Activated T-helper 1 cell treated with Interleukin-2 at 50 U/mL for 16 hours (primary cell): ENCODE results near the gene CNTNAP5.

Experiments
- DNase-seq: peaks from one replicate; pipeline ENCODE4 v3.0.0-alpha.2; 2020; ENCODE audit warnings: low read depth

CNTNAP5 gene

GRCh38 chr2:124625561-124625960 lies 600.5 kb downstream of the CNTNAP5 start:
- no peak for DNase-seq

- DNase-seq: no peak
Measured at GRCh38 chr2:124626993-124627392, 601.9 kb downstream of the CNTNAP5 start.

- DNase-seq: no peak
Measured at GRCh38 chr2:124633812-124634211, 608.7 kb downstream of the CNTNAP5 start.

GRCh38 chr2:124639524-124639923 lies 614.4 kb downstream of the CNTNAP5 start:
- DNase-seq: no peak

GRCh38 chr2:124640221-124640750 lies 615.2 kb downstream of the CNTNAP5 start:
- no peak for DNase-seq

GRCh38 chr2:124646166-124646815 lies 621.2 kb downstream of the CNTNAP5 start:
- DNase-seq: no peak

GRCh38 chr2:124647245-124647644 lies 622.2 kb downstream of the CNTNAP5 start:
- DNase-seq: no peak

- DNase-seq: no peak
Measured at GRCh38 chr2:124647663-124648062, 622.6 kb downstream of the CNTNAP5 start.

- DNase-seq: no peak
Measured at GRCh38 chr2:124649001-124649400, 623.9 kb downstream of the CNTNAP5 start.

GRCh38 chr2:124652099-124652498 lies 627.0 kb downstream of the CNTNAP5 start:
- DNase-seq: no peak

GRCh38 chr2:124658373-124658772 lies 633.3 kb downstream of the CNTNAP5 start:
- no peak for DNase-seq

GRCh38 chr2:124661558-124661957 lies 636.5 kb downstream of the CNTNAP5 start:
- no peak for DNase-seq

GRCh38 chr2:124662946-124663644 lies 638.0 kb downstream of the CNTNAP5 start:
- no peak for DNase-seq

- DNase-seq: no peak
Measured at GRCh38 chr2:124663645-124663997, 638.5 kb downstream of the CNTNAP5 start.

- DNase-seq: no peak
Measured at GRCh38 chr2:124664363-124664762, 639.3 kb downstream of the CNTNAP5 start.

- DNase-seq: no peak
Measured at GRCh38 chr2:124666976-124667375, 641.9 kb downstream of the CNTNAP5 start.

GRCh38 chr2:124668161-124668560 lies 643.1 kb downstream of the CNTNAP5 start:
- no peak for DNase-seq

- DNase-seq: no peak
Measured at GRCh38 chr2:124670187-124670586, 645.1 kb downstream of the CNTNAP5 start.

GRCh38 chr2:124678043-124678442 lies 653.0 kb downstream of the CNTNAP5 start:
- DNase-seq: no peak

- DNase-seq: no peak
Measured at GRCh38 chr2:124683536-124684428, 658.7 kb downstream of the CNTNAP5 start.

GRCh38 chr2:124689348-124689747 lies 664.3 kb downstream of the CNTNAP5 start:
- no peak for DNase-seq

GRCh38 chr2:124692216-124692615 lies 667.1 kb downstream of the CNTNAP5 start:
- no peak for DNase-seq

GRCh38 chr2:124692707-124693106 lies 667.6 kb downstream of the CNTNAP5 start:
- DNase-seq: no peak
